Measurements from ENCODE around the gene SARS1. TPM values are rescaled to one million over a fixed set of nuclear protein-coding genes. Genes with fewer than 3 reads are reported as not detected.
"Not testable (repeated sequence)": the region's sequence is repeated elsewhere in the genome, so short reads cannot be mapped to it uniquely, and the experiment has no call there.

The SARS1 gene
- polyA plus RNA-seq, 6 donors from 2014 or later: 72.7 to 139 (median 105) TPM

GRCh38 chr1:109218516-109218915 lies 4.8 kb downstream of the SARS1 start:
- H3K4me3 Mint-ChIP-seq: peak overlapping the region in 1 of 8 donors; percentile 79
- H3K4me1 Mint-ChIP-seq: peaks cover 30 to 52% (median 33%) of the 10 kb centered on the region in 3 donors
- no peaks in the 10 kb centered on the region for H3K9me3 Mint-ChIP-seq
- ATAC-seq (ENCODE audit: low read depth in 2 of 2) (no peak), DNase-seq (no peak)
- H3K27me3 Mint-ChIP-seq: no peaks in the 10 kb centered on the region
- H3K36me3 Mint-ChIP-seq: peaks cover 0 to 10% of the 10 kb centered on the region in 2 donors
- H3K27ac Mint-ChIP-seq: peak overlapping the region in 3 of 6 donors; percentile 14 to 78 (median 51)

DNA sequence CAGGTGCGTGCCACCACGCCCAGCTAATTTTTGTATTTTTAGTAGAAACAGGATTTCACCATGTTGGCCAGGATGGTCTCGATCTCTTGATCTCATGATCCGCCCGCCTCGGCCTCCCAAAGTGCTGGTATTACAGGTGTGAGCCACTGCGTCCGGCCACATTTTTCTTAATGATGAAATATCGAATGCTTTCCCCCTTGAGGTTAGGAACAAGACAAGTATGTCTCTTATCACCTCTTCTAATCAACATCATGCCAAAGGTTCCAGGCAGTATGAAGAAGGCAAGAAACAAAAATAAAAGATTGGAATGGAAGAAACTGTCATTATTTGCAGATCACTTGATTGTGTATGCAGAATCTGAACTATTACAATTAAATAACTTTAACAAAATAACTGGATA lies 7.5 kb downstream of the SARS1 start:
- H3K27me3 Mint-ChIP-seq; H3K4me3 Mint-ChIP-seq; H3K27ac Mint-ChIP-seq; ATAC-seq (ENCODE audit: low read depth in 2 of 2); H3K9me3 Mint-ChIP-seq; H3K36me3 Mint-ChIP-seq; DNase-seq: not testable (repeated sequence)
- H3K4me1 Mint-ChIP-seq: peaks cover 13 to 29% (median 16%) of the 10 kb centered on the region in 3 donors

GRCh38 chr1:109225308-109225707 lies 11.6 kb downstream of the SARS1 start:
- peaks cover 8 to 22% of the 10 kb centered on the region in 2 donors for H3K36me3 Mint-ChIP-seq

DNA sequence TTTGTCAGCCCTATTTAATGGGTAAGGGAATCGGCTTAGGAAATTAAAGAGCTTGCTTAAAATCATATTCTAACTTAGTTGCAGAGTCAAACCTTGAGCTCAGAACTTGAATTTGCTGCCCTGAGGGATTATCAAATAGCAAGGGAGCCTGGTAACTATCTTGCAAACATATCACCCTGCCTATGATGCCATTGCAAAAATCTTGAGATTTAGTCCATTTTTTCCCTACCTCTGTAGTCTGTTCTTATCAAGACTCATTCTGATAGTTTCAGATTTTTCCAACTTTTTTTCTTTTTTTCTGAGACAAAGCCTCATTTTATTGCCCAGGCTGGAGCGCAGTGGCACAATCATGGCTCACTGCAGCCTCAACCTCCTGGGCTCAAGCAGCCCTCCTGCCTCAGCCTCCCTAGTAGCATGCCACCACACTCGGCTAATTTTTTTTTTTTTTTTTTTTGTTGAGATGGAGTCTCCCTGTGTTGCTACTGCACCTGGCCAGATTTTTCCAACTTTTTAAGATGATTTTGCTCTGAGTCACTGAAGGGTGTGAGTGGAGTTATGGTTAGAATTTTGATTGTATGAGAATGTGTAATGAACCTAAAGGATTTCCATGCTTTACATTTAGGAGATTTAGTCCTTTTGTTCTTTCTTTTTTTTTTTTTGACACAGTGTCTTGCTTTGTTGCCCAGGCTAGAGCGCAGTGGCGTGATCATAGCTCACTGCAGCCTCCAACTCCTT lies 12.2 kb downstream of the SARS1 start:
- no peaks in the 10 kb centered on the region for H3K27me3 Mint-ChIP-seq
- H3K9me3 Mint-ChIP-seq: no peaks in the 10 kb centered on the region
- ATAC-seq (ENCODE audit: low read depth in 2 of 2) (no peak), DNase-seq (no peak)
- peaks cover 0 to 9% (median 7%) of the 10 kb centered on the region in 3 donors for H3K4me1 Mint-ChIP-seq
- no peak overlapping the region for H3K27ac Mint-ChIP-seq
- no peak overlapping the region for H3K4me3 Mint-ChIP-seq
- peaks cover 14 to 26% of the 10 kb centered on the region in 2 donors for H3K36me3 Mint-ChIP-seq

More at GRCh38 chr1:109225308-109225707, 11.6 kb downstream of the SARS1 start:
- H3K27me3 Mint-ChIP-seq: no peaks in the 10 kb centered on the region
- DNase-seq (no peak), ATAC-seq (ENCODE audit: low read depth in 2 of 2) (no peak)
- peaks cover 2 to 9% (median 7%) of the 10 kb centered on the region in 3 donors for H3K4me1 Mint-ChIP-seq
- H3K9me3 Mint-ChIP-seq: no peaks in the 10 kb centered on the region
- H3K27ac Mint-ChIP-seq: no peak overlapping the region
- H3K4me3 Mint-ChIP-seq: no peak overlapping the region

GRCh38 chr1:109228167-109228566 lies 14.4 kb downstream of the SARS1 start:
- H3K4me1 Mint-ChIP-seq: peaks cover 0 to 3% (median 0%) of the 10 kb centered on the region in 3 donors
- no peak overlapping the region for H3K27ac Mint-ChIP-seq
- no peaks in the 10 kb centered on the region for H3K27me3 Mint-ChIP-seq
- no peak overlapping the region for H3K4me3 Mint-ChIP-seq
- H3K9me3 Mint-ChIP-seq: no peaks in the 10 kb centered on the region
- no peak for ATAC-seq (ENCODE audit: low read depth in 2 of 2)
- DNase-seq: no peak
- H3K36me3 Mint-ChIP-seq: peaks cover 23% of the 10 kb centered on the region in 2 donors

DNA sequence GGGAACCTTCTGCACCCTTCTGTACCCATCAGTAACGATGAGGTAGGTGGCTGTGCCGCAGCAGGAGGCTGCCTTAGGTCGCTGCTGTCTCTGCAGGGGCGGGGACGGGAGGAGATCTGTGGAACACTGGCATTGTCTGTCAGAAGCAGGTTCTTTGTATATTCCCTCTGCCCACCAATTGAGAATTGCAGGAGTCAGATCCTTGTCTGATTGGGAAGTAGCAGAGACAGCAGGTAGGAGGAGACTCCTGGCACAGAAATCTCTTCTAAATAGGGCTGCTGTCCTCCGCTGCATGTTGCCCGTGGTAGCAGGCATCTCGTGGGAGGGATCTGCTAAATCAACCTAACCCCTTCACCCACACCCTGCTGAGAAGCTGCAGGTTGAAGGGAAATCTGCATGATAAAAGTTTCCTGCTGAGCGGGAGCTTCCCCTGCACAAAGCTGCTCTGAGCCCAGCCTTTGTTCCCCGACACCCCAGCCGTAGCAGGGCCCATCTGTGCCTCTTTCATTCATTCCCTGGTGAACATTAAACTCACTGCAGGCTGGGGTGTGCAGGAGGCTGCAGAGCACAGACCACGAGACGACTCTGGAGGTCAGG lies 15.9 kb downstream of the SARS1 start:
- Mint-ChIP-seq H3K27ac (peak overlapping the region in 2 of 6 donors; percentile 60 to 69), H3K4me3 (no peak overlapping the region), H3K36me3 (peaks cover 23% of the 10 kb centered on the region in 2 donors), H3K27me3 (no peaks in the 10 kb centered on the region), H3K4me1 (no peaks in the 10 kb centered on the region), H3K9me3 (no peaks in the 10 kb centered on the region)
- DNase-seq (no peak), ATAC-seq (ENCODE audit: low read depth in 2 of 2) (no peak)

GRCh38 chr1:109231066-109231465 lies 17.3 kb downstream of the SARS1 start:
- H3K36me3 Mint-ChIP-seq: peaks cover 33 to 38% of the 10 kb centered on the region in 2 donors
- no peak overlapping the region for H3K27ac Mint-ChIP-seq
- H3K9me3 Mint-ChIP-seq: no peaks in the 10 kb centered on the region
- no peak for DNase-seq
- no peaks in the 10 kb centered on the region for H3K27me3 Mint-ChIP-seq
- no peak for ATAC-seq (ENCODE audit: low read depth in 2 of 2)
- no peak overlapping the region for H3K4me3 Mint-ChIP-seq
- H3K4me1 Mint-ChIP-seq: no peaks in the 10 kb centered on the region

GRCh38 chr1:109235137-109235536 lies 21.4 kb downstream of the SARS1 start:
- Mint-ChIP-seq H3K9me3 (no peaks in the 10 kb centered on the region), H3K36me3 (peaks cover 23 to 48% of the 10 kb centered on the region in 2 donors), H3K4me1 (no peaks in the 10 kb centered on the region), H3K4me3 (no peak overlapping the region), H3K27ac (peak overlapping the region in 1 of 6 donors; percentile 69), H3K27me3 (no peaks in the 10 kb centered on the region)
- ATAC-seq (ENCODE audit: low read depth in 2 of 2) (no peak), DNase-seq (no peak)

DNA sequence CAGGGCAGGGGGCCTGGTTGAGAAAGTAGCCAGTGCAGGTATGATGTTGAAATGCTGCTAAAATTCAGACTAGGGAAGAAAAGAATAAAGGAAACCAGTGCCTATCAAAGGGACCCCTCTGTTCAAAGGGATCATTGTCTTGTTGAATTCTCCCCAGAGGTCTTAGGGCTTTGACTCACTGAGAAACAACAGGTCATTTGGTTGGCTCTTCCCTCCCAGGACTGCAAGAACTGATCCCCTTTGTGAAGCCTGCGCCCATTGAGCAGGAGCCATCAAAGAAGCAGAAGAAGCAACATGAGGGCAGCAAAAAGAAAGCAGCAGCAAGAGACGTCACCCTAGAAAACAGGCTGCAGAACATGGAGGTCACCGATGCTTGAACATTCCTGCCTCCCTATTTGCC lies 23.8 kb downstream of the SARS1 start:
- peak overlapping the region in 1 of 6 donors; percentile 57 for H3K27ac Mint-ChIP-seq
- peaks cover 12 to 19% (median 15%) of the 10 kb centered on the region in 3 donors for H3K4me1 Mint-ChIP-seq
- no peak for ATAC-seq (ENCODE audit: low read depth in 2 of 2)
- H3K27me3 Mint-ChIP-seq: peaks cover 2 to 11% (median 10%) of the 10 kb centered on the region in 3 donors
- no peaks in the 10 kb centered on the region for H3K9me3 Mint-ChIP-seq
- DNase-seq: no peak
- peaks cover 16 to 33% of the 10 kb centered on the region in 2 donors for H3K36me3 Mint-ChIP-seq
- no peak overlapping the region for H3K4me3 Mint-ChIP-seq

- H3K4me1 Mint-ChIP-seq: peaks cover 15 to 23% (median 20%) of the 10 kb centered on the region in 3 donors
- peaks cover 7 to 19% (median 18%) of the 10 kb centered on the region in 3 donors for H3K27me3 Mint-ChIP-seq
- no peak overlapping the region for H3K27ac Mint-ChIP-seq
- H3K36me3 Mint-ChIP-seq: peaks cover 16 to 33% of the 10 kb centered on the region in 2 donors
- H3K4me3 Mint-ChIP-seq: no peak overlapping the region
- ATAC-seq (ENCODE audit: low read depth in 2 of 2): no peak
- no peak for DNase-seq
- no peaks in the 10 kb centered on the region for H3K9me3 Mint-ChIP-seq
These were observed 24.7 kb downstream of the SARS1 start for GRCh38 chr1:109238382-109238781.

DNA sequence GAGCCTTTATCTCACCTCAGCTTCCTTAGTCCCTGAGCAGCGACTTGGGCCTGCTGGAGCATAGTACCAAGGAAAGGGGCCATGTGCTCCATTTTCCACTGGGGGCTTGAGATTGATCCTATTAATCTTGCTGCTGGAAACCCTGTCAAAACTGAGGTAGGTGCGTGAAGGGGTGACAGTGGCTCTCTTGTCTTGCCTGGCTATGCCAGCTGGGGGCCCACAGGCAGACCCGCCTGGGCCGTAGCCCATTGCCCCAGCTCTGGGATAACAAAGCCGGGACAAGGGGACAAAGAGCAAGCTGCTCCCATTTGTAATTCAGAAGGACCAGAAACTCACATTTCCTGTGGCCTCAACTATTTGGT lies 25.3 kb downstream of the SARS1 start:
- H3K4me1 Mint-ChIP-seq: peaks cover 15 to 24% (median 20%) of the 10 kb centered on the region in 3 donors
- peaks cover 16 to 33% of the 10 kb centered on the region in 2 donors for H3K36me3 Mint-ChIP-seq
- peak overlapping the region in 1 of 6 donors; percentile 70 for H3K27ac Mint-ChIP-seq
- ATAC-seq (ENCODE audit: low read depth in 2 of 2) (no peak), DNase-seq (no peak)
- no peak overlapping the region for H3K4me3 Mint-ChIP-seq
- H3K27me3 Mint-ChIP-seq: peaks cover 7 to 24% (median 23%) of the 10 kb centered on the region in 3 donors
- H3K9me3 Mint-ChIP-seq: no peaks in the 10 kb centered on the region

- Mint-ChIP-seq H3K27ac (peak overlapping the region in 1 of 6 donors; percentile 88), H3K9me3 (no peaks in the 10 kb centered on the region), H3K4me3 (no peak overlapping the region), H3K4me1 (peaks cover 15 to 29% (median 20%) of the 10 kb centered on the region in 3 donors), H3K27me3 (peaks cover 12 to 29% (median 28%) of the 10 kb centered on the region in 3 donors), H3K36me3 (peaks cover 16 to 33% of the 10 kb centered on the region in 2 donors)
- DNase-seq: no peak
- peak; percentile 74 to 86 for ATAC-seq (ENCODE audit: low read depth in 2 of 2)
These were observed 25.8 kb downstream of the SARS1 start for GRCh38 chr1:109239409-109240068.

Measured in naive B cell (primary cell).